K562 (cell line): ENCODE data around the gene GOLGB1. TPM values are rescaled to one million over a fixed set of nuclear protein-coding genes. Genes with fewer than 3 reads are reported as not detected.
A peak's percentile ranks its signal among the peaks of the same experiment; 100 is the strongest.

Experiments used
- ATAC-seq: fragments of 200-7000 bp; cut with Tn5 transposase; 3 replicates; pipeline ENCODE4 v1.9.1; 2020; ENCODE audit warnings: moderate library complexity
- BruUV-seq: library from RNA; stranded (reverse); fragments of 400-500 nt; replicated peaks from 2 replicates; lab custom pipeline; 2021; lab: Mats Ljungman, UMichigan
- CTCF ChIA-PET: fragments of 300-600 bp; formaldehyde crosslinking; extraction: SDS; loops from one replicate; lab custom pipeline; 2021; ENCODE audit warnings: low intra/inter-chr PET ratio; lab: Yijun Ruan, JAX
- POLR2A ChIA-PET: fragments of 300-600, 350-650 bp; sonication (Branson Sonifier 250); formaldehyde crosslinking; extraction: SDS; loops from one replicate; lab custom pipeline; 2021; ENCODE audit warnings: antibody characterized with exemption, inconsistent platforms; lab: Yijun Ruan, JAX
- DNase-seq, 4 experiments: peaks; one replicate each; pipeline versions ENCODE4 v3.0.0 to v3.0.0-alpha.2; 2011 to 2018; ENCODE audit warnings: low spot score in 3 of 4, mixed read lengths in 3 of 4; ENCODE audit errors: extremely low read depth in 1 of 4
- FAIRE-seq: peaks from 2 replicates; lab custom pipeline; 2011; peaks lifted over from hg19 to GRCh38; lab: Jason Lieb, UNC
- H2AFZ ChIP-seq: 2 replicates; pipeline ENCODE4 v1.6.0; 2011; ENCODE audit warnings: low read depth, low read length, control low read depth, inconsistent platforms
- H3K27ac ChIP-seq: fragments of 200-600 bp; 3 replicates; pipeline ENCODE4 v1.8.0; 2011; ENCODE audit warnings: low read depth, mild to moderate bottlenecking, control low read depth, inconsistent platforms, low read length, moderate library complexity, mixed read lengths; ENCODE audit errors: extremely low read depth
- H3K27me3 ChIP-seq, 2 experiments: fragments of 300-600 bp in 1 of 2; 2 replicates in 1 of 2; 3 replicates in 1 of 2; pipeline versions ENCODE4 v1.6.0 to v1.8.0; 2011; ENCODE audit warnings: inconsistent platforms in 2 of 2, low read length in 2 of 2, mild to moderate bottlenecking in 1 of 2, mixed read lengths in 1 of 2, moderate library complexity in 1 of 2; ENCODE audit not compliant: control insufficient read depth in 2 of 2, insufficient read depth in 2 of 2
- H3K36me3 ChIP-seq: fragments of 300-600 bp; 3 replicates; pipeline ENCODE4 v1.8.0; 2011; ENCODE audit warnings: mild to moderate bottlenecking, low read length, inconsistent platforms; ENCODE audit not compliant: control insufficient read depth, insufficient read depth
- H3K4me1 ChIP-seq, 2 experiments: fragments of 200-600 bp in 1 of 2; replicated peaks in 1 of 2; 2 replicates in 1 of 2; 3 replicates in 1 of 2; pipeline versions ENCODE4 v1.5.1 to v1.8.0; 2011; ENCODE audit warnings: inconsistent platforms in 2 of 2, low read length in 2 of 2, mild to moderate bottlenecking in 1 of 2, mixed read lengths in 1 of 2, moderate library complexity in 1 of 2; ENCODE audit not compliant: control insufficient read depth in 2 of 2, insufficient read depth in 2 of 2
- H3K4me2 ChIP-seq: 2 replicates; pipeline ENCODE4 v1.6.1; 2011; ENCODE audit warnings: low read length, control low read depth, inconsistent platforms, mixed read lengths; ENCODE audit not compliant: insufficient read depth
- H3K4me3 ChIP-seq: fragments of 200-600 bp; sonication (generic), shearing (Covaris generic); 2 replicates; pipeline ENCODE4 v1.5.1; 2016; ENCODE audit warnings: control low read depth, inconsistent platforms
- H3K79me2 ChIP-seq: fragments of 200-600 bp; 3 replicates; pipeline ENCODE4 v1.8.0; 2011; ENCODE audit warnings: low read length, inconsistent platforms; ENCODE audit not compliant: control insufficient read depth, insufficient read depth
- H3K9ac ChIP-seq, 2 experiments: 2 replicates each; pipeline versions ENCODE4 v1.6.0 to v1.6.1; 2011; ENCODE audit warnings: low read depth in 2 of 2, low read length in 2 of 2, control low read depth in 1 of 2, inconsistent platforms in 1 of 2, mild to moderate bottlenecking in 1 of 2, mixed read lengths in 1 of 2; ENCODE audit not compliant: insufficient read depth in 1 of 2
- H3K9me1 ChIP-seq: one replicate; pipeline ENCODE4 v1.6.0; 2011; ENCODE audit warnings: inconsistent platforms, mild to moderate bottlenecking, low read length, moderate library complexity; ENCODE audit not compliant: control insufficient read depth, insufficient read depth
- H3K9me3 ChIP-seq: replicated peaks from 2 replicates; pipeline ENCODE4 v1.5.1; 2011; ENCODE audit warnings: low read depth, low read length, inconsistent platforms; ENCODE audit not compliant: control insufficient read depth, insufficient read depth
- H4K20me1 ChIP-seq: replicated peaks from 2 replicates; pipeline ENCODE4 v1.6.1; 2011; ENCODE audit warnings: low read length, inconsistent platforms, mixed read lengths; ENCODE audit not compliant: control insufficient read depth, insufficient read depth
- BACH1 ChIP-seq: fragments of 200-800 bp; sonication (Bioruptor generic); IDR thresholded peaks from 2 replicates; pipeline ENCODE4 v1.6.1; 2016; ENCODE audit warnings: missing genetic modification characterization, missing compliant biosample characterization
- CHD4 ChIP-seq: fragments of 200-600 bp; sonication (generic); IDR thresholded peaks from 3 replicates; pipeline ENCODE4 v1.6.1; 2012; ENCODE audit warnings: low read depth, mild to moderate bottlenecking, mixed read lengths, low read length, inconsistent platforms; ENCODE audit not compliant: insufficient read depth, insufficient replicate concordance, poor library complexity, severe bottlenecking
- DMBX1 ChIP-seq: fragments of 250-450 bp; sonication (Bioruptor Pico); IDR thresholded peaks from 2 replicates; pipeline ENCODE4 v1.8.0; 2022; ENCODE audit warnings: inconsistent platforms, mild to moderate bottlenecking, moderate library complexity, borderline replicate concordance
- FOXJ3 ChIP-seq: sonication (generic); formaldehyde crosslinking; IDR thresholded peaks from 2 replicates; pipeline ENCODE4 v1.4.0; 2020; ENCODE audit warnings: mild to moderate bottlenecking, missing genetic modification reagents
- HNRNPK ChIP-seq: fragments of 200-400 bp; formaldehyde crosslinking; IDR thresholded peaks from one replicate; pipeline ENCODE4 v1.6.1; 2018; ENCODE audit warnings: mild to moderate bottlenecking, low read depth, low read length; ENCODE audit not compliant: poor library complexity, severe bottlenecking
- KAT8 ChIP-seq: fragments of 450-650 bp; IDR thresholded peaks from 2 replicates; pipeline ENCODE4 v1.6.1; 2016; ENCODE audit warnings: low read depth, mild to moderate bottlenecking
- MEIS2 ChIP-seq: fragments of 450-650 bp; IDR thresholded peaks from 2 replicates; pipeline ENCODE4 v1.6.1; 2014; ENCODE audit warnings: mild to moderate bottlenecking; ENCODE audit not compliant: partially characterized antibody
- MIER1 ChIP-seq: fragments of 450-650 bp; IDR thresholded peaks from 2 replicates; pipeline ENCODE4 v1.6.1; 2016; ENCODE audit warnings: antibody characterized with exemption, mild to moderate bottlenecking, low read depth
- PBX2 ChIP-seq, 2 experiments: IDR thresholded peaks in 1 of 2; conservative IDR thresholded peaks in 1 of 2; 2 replicates each; pipeline ENCODE4 v1.6.1; 2016; ENCODE audit warnings: low read depth in 2 of 2, mild to moderate bottlenecking in 1 of 2, missing compliant biosample characterization in 1 of 2, missing genetic modification characterization in 1 of 2, moderate library complexity in 1 of 2
- POLR2AphosphoS2 ChIP-seq: IDR thresholded peaks from 2 replicates; pipeline ENCODE4 v1.6.1; 2012; ENCODE audit warnings: low read length, improper control_type of control experiment
- RNF219 ChIP-seq: fragments of 250-450 bp; sonication (Bioruptor Pico); IDR thresholded peaks from 2 replicates; pipeline ENCODE4 v1.5.0; 2022; ENCODE audit warnings: mild to moderate bottlenecking
- SRSF1 ChIP-seq: fragments of 200-400 bp; formaldehyde crosslinking; IDR thresholded peaks from 2 replicates; pipeline ENCODE4 v1.6.1; 2017; ENCODE audit warnings: mild to moderate bottlenecking, low read depth, low read length, moderate library complexity
- XRCC3 ChIP-seq: fragments of 450-650 bp; IDR thresholded peaks from 2 replicates; pipeline ENCODE4 v1.6.1; 2017; ENCODE audit warnings: mild to moderate bottlenecking, moderate library complexity
- ZNF175 ChIP-seq: fragments of 200-800 bp; sonication (Bioruptor generic); IDR thresholded peaks from 2 replicates; pipeline ENCODE4 v1.6.1; 2016; ENCODE audit warnings: low read depth, mild to moderate bottlenecking, missing genetic modification characterization, missing compliant biosample characterization
- ZNF274 ChIP-seq: IDR thresholded peaks from 2 replicates; pipeline ENCODE4 v1.6.1; 2011; ENCODE audit warnings: low read depth, mild to moderate bottlenecking, low read length, moderate library complexity, borderline replicate concordance
- ZNF696 ChIP-seq: fragments of 250-450 bp; sonication (Bioruptor Pico); conservative IDR thresholded peaks from 2 replicates; pipeline ENCODE4 v1.4.0; 2020; ENCODE audit warnings: mild to moderate bottlenecking, moderate library complexity
- in situ Hi-C: fragments of 300-500 bp; cut with MboI; formaldehyde crosslinking; loops from 4 replicates; pipeline ENCODE4 v1.15.0; 2018; ENCODE audit warnings: inconsistent platforms, mixed read lengths
- intact Hi-C: fragments of 100-400 bp; cut with micrococcal nuclease; formaldehyde crosslinking; loops from 2 replicates; pipeline ENCODE4 v1.14.2; 2022
- polyA plus RNA-seq, 8 experiments: library from polyadenylated mRNA; depleted of rRNA in 4 of 8; stranded (reverse) in 5 of 8; unstranded in 3 of 8; fragments of >200 nt; fragmentation: Nextera tagmentation in 2 of 8; fragmentation: Illumina TruSeq in 1 of 8; extraction: Ambion mirVana in 2 of 8; extraction: Trizol in 1 of 8; gene quantifications; 2 replicates each; pipeline versions ENCODE4 v1.2.1 to v1.2.3, GENCODE V29; 2011 to 2014; ENCODE audit warnings: inconsistent platforms in 1 of 8, missing spikeins in 1 of 8
- total RNA-seq, 7 experiments: library from RNA; depleted of rRNA in 6 of 7; stranded (reverse); fragments of >200 nt in 6 of 7; fragmentation: Illumina TruSeq in 2 of 7; extraction: Trizol in 2 of 7; gene quantifications; 2 replicates each; pipeline versions ENCODE4 v1.2.1 to v1.2.3, GENCODE V29; 2011 to 2021; ENCODE audit warnings: low replicate concordance in 1 of 7

GOLGB1 gene
- total and polyA plus RNA-seq, 9 of the 15 experiments (the other 6 are each of a cell fraction or from before 2014, with no cell fraction given) = 4.0 to 16.3 (median 9.7) TPM

DNA sequence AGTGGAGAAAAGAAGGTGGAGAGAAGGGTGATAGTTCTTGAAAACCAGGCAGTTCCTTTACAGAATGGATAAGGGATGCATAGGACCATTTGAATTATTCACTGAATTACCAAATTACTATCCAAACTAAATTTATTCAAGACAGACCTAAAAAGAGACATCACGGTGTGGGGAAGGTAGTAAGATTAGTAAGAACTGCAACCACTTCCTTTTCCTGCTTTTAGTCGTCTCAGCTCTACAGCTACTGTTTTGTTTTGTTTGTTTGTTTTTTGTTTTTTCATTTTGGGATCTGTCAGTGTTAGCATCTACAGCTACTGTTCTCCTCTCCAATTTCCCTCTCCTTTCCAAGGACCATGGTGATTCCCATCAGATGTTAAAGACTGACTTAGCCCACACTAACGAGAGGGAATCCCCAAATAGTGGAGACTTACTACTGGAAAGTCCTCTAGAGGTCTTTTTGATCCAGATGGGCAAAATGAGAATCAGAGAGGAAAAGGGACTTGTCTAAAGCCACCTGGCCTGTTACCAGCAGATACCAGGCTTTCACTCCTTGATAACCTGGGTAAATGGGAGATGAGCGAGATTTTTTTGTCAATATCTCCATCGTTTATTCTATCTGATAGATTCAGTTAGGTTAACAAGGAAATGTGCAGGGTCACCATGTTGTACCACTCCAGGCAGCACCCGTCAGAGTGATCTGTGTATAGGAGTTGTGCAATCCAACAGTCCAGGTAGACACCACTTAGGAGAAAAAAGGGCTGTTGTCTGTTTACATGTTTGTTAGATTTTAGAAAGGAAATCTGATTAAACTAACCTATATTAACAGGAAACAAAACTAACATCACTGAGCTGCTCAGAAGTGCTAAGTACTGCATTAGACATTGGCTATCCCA, 94.8 kb downstream of the GOLGB1 start (continued):
- TF ChIP-seq ZNF175 = no peak

GRCh38 chr3:121651684-121652083, 97.9 kb downstream of the GOLGB1 start:
- no peak overlapping the region for H2AFZ ChIP-seq
- intact Hi-C loops = no loop called here
- H3K36me3 ChIP-seq = no peaks in the 10 kb centered on the region
- H3K4me2 ChIP-seq = no peak overlapping the region
- no peaks in the 10 kb centered on the region for H3K79me2 ChIP-seq
- H4K20me1 ChIP-seq = no peaks in the 10 kb centered on the region
- no peak for FAIRE-seq
- no TSS peak for BruUV-seq
- DNase-seq = peak in 1 of 4 experiments; percentile 22
- no peak overlapping the region for H3K9ac ChIP-seq
- H3K4me1 ChIP-seq = no peaks in the 10 kb centered on the region
- H3K9me1 ChIP-seq = no peaks in the 10 kb centered on the region
- in situ Hi-C loops = no loop called here
- H3K27me3 ChIP-seq = no peaks in the 10 kb centered on the region
- no peak for ATAC-seq
- ChIA-PET POLR2A (no interaction called here), CTCF (no interaction called here)
- no peak overlapping the region for H3K4me3 ChIP-seq
- no peaks in the 10 kb centered on the region for H3K9me3 ChIP-seq
- no peak overlapping the region for H3K27ac ChIP-seq
- TF ChIP-seq HNRNPK (no peak), CHD4 (no peak), RNF219 (CRISPR knock-in tag) (no peak), PBX2 (CRISPR knock-in tag; IDR thresholded peaks at IDR 0.05; ENCODE audit: low read depth) (no peak), PBX2 (tag; conservative IDR thresholded peaks at IDR 0.05; ENCODE audit: low read depth) (peak; percentile 38; the same call in 1 of the 2 replicates), POLR2AphosphoS2 (no peak), MIER1 (no peak), BACH1 (tag) (peak; percentile 91), XRCC3 (no peak), FOXJ3 (CRISPR knock-in tag) (no peak), ZNF274 (no peak), SRSF1 (no peak), MEIS2 (peak; percentile 6), ZNF696 (CRISPR knock-in tag) (no peak), KAT8 (no peak), DMBX1 (CRISPR knock-in tag) (no peak)
